Measurements from ENCODE around the gene SSU72.
"Not testable (repeated sequence)": the region's sequence is repeated elsewhere in the genome, so short reads cannot be mapped to it uniquely, and the experiment has no call there.

Gene SSU72

GRCh38 chr1:1529321-1529720 lies 45.3 kb downstream of the SSU72 start:
- Histone ChIP-seq H3K27me3 (ENCODE audit: control insufficient read depth, insufficient read depth, low read length) (no peaks in the 10 kb centered on the region), H3K27ac (ENCODE audit: low read depth, low read length) (no peak overlapping the region), H3K9ac (ENCODE audit: low read length) (no peak overlapping the region), H3K36me3 (ENCODE audit: control insufficient read depth, insufficient read depth, low read length) (peaks cover 49% of the 10 kb centered on the region), H3K9me3 (ENCODE audit: control insufficient read depth, insufficient read depth, low read depth, low read length) (peaks cover 4% of the 10 kb centered on the region), H3K4me3 (ENCODE audit: low read depth, low read length) (no peak overlapping the region), H3K4me1 (ENCODE audit: control insufficient read depth, insufficient read depth, low read length) (no peaks in the 10 kb centered on the region)

GRCh38 chr1:1528301-1529267 lies 46.1 kb downstream of the SSU72 start:
- peaks cover 4% of the 10 kb centered on the region for H3K9me3 ChIP-seq (ENCODE audit: control insufficient read depth, insufficient read depth, low read depth, low read length)
- H3K27ac ChIP-seq (ENCODE audit: low read depth, low read length): no peak overlapping the region
- no peaks in the 10 kb centered on the region for H3K27me3 ChIP-seq (ENCODE audit: control insufficient read depth, insufficient read depth, low read length)
- H3K4me3 ChIP-seq (ENCODE audit: low read depth, low read length): no peak overlapping the region
- H3K36me3 ChIP-seq (ENCODE audit: control insufficient read depth, insufficient read depth, low read length): peaks cover 51% of the 10 kb centered on the region
- no peak overlapping the region for H3K9ac ChIP-seq (ENCODE audit: low read length)
- H3K4me1 ChIP-seq (ENCODE audit: control insufficient read depth, insufficient read depth, low read length): no peaks in the 10 kb centered on the region

GRCh38 chr1:1527092-1527816 lies 47.4 kb downstream of the SSU72 start:
- Histone ChIP-seq H3K9ac (ENCODE audit: low read length) (no peak overlapping the region), H3K27me3 (ENCODE audit: control insufficient read depth, insufficient read depth, low read length) (no peaks in the 10 kb centered on the region), H3K4me1 (ENCODE audit: control insufficient read depth, insufficient read depth, low read length) (no peaks in the 10 kb centered on the region), H3K9me3 (ENCODE audit: control insufficient read depth, insufficient read depth, low read depth, low read length) (peaks cover 4% of the 10 kb centered on the region), H3K4me3 (ENCODE audit: low read depth, low read length) (no peak overlapping the region), H3K27ac (ENCODE audit: low read depth, low read length) (no peak overlapping the region), H3K36me3 (ENCODE audit: control insufficient read depth, insufficient read depth, low read length) (peaks cover 52% of the 10 kb centered on the region)

- not testable (repeated sequence) for H3K27me3 ChIP-seq (ENCODE audit: control insufficient read depth, insufficient read depth, low read length); H3K4me3 ChIP-seq (ENCODE audit: low read depth, low read length); H3K4me1 ChIP-seq (ENCODE audit: control insufficient read depth, insufficient read depth, low read length); H3K9me3 ChIP-seq (ENCODE audit: control insufficient read depth, insufficient read depth, low read depth, low read length); H3K9ac ChIP-seq (ENCODE audit: low read length); H3K27ac ChIP-seq (ENCODE audit: low read depth, low read length)
- peaks cover 55% of the 10 kb centered on the region for H3K36me3 ChIP-seq (ENCODE audit: control insufficient read depth, insufficient read depth, low read length)
Observed at GRCh38 chr1:1526476-1526875, 48.2 kb downstream of the SSU72 start.

- not testable (repeated sequence) for H3K4me3 ChIP-seq (ENCODE audit: low read depth, low read length); H3K27ac ChIP-seq (ENCODE audit: low read depth, low read length); H3K4me1 ChIP-seq (ENCODE audit: control insufficient read depth, insufficient read depth, low read length); H3K9ac ChIP-seq (ENCODE audit: low read length); H3K9me3 ChIP-seq (ENCODE audit: control insufficient read depth, insufficient read depth, low read depth, low read length); H3K27me3 ChIP-seq (ENCODE audit: control insufficient read depth, insufficient read depth, low read length)
- H3K36me3 ChIP-seq (ENCODE audit: control insufficient read depth, insufficient read depth, low read length): peaks cover 62% of the 10 kb centered on the region
Observed at GRCh38 chr1:1524750-1525383, 49.8 kb downstream of the SSU72 start.

- peaks cover 54% of the 10 kb centered on the region for H3K36me3 ChIP-seq (ENCODE audit: control insufficient read depth, insufficient read depth, low read length)
Observed at GRCh38 chr1:1523651-1524050, 51.0 kb downstream of the SSU72 start.

GRCh38 chr1:1523226-1523625 lies 51.4 kb downstream of the SSU72 start:
- not testable (repeated sequence) for H3K4me3 ChIP-seq (ENCODE audit: low read depth, low read length); H3K9ac ChIP-seq (ENCODE audit: low read length); H3K9me3 ChIP-seq (ENCODE audit: control insufficient read depth, insufficient read depth, low read depth, low read length); H3K4me1 ChIP-seq (ENCODE audit: control insufficient read depth, insufficient read depth, low read length); H3K27me3 ChIP-seq (ENCODE audit: control insufficient read depth, insufficient read depth, low read length); H3K27ac ChIP-seq (ENCODE audit: low read depth, low read length)
- peaks cover 54% of the 10 kb centered on the region for H3K36me3 ChIP-seq (ENCODE audit: control insufficient read depth, insufficient read depth, low read length)

More at GRCh38 chr1:1523651-1524050, 51.0 kb downstream of the SSU72 start:
- not testable (repeated sequence) for H3K9ac ChIP-seq (ENCODE audit: low read length); H3K9me3 ChIP-seq (ENCODE audit: control insufficient read depth, insufficient read depth, low read depth, low read length); H3K27me3 ChIP-seq (ENCODE audit: control insufficient read depth, insufficient read depth, low read length); H3K4me1 ChIP-seq (ENCODE audit: control insufficient read depth, insufficient read depth, low read length); H3K27ac ChIP-seq (ENCODE audit: low read depth, low read length); H3K4me3 ChIP-seq (ENCODE audit: low read depth, low read length)

- H3K9me3 ChIP-seq (ENCODE audit: control insufficient read depth, insufficient read depth, low read depth, low read length); H3K4me1 ChIP-seq (ENCODE audit: control insufficient read depth, insufficient read depth, low read length); H3K9ac ChIP-seq (ENCODE audit: low read length); H3K4me3 ChIP-seq (ENCODE audit: low read depth, low read length); H3K27ac ChIP-seq (ENCODE audit: low read depth, low read length); H3K27me3 ChIP-seq (ENCODE audit: control insufficient read depth, insufficient read depth, low read length): not testable (repeated sequence)
- peaks cover 55% of the 10 kb centered on the region for H3K36me3 ChIP-seq (ENCODE audit: control insufficient read depth, insufficient read depth, low read length)
Observed at GRCh38 chr1:1522536-1522935, 52.1 kb downstream of the SSU72 start.

GRCh38 chr1:1521331-1521730 lies 53.3 kb downstream of the SSU72 start:
- Histone ChIP-seq H3K36me3 (ENCODE audit: control insufficient read depth, insufficient read depth, low read length) (peaks cover 54% of the 10 kb centered on the region), H3K9ac (ENCODE audit: low read length) (no peak overlapping the region), H3K27ac (ENCODE audit: low read depth, low read length) (no peak overlapping the region), H3K9me3 (ENCODE audit: control insufficient read depth, insufficient read depth, low read depth, low read length) (no peaks in the 10 kb centered on the region), H3K4me3 (ENCODE audit: low read depth, low read length) (no peak overlapping the region), H3K4me1 (ENCODE audit: control insufficient read depth, insufficient read depth, low read length) (no peaks in the 10 kb centered on the region), H3K27me3 (ENCODE audit: control insufficient read depth, insufficient read depth, low read length) (no peaks in the 10 kb centered on the region)

- not testable (repeated sequence) for H3K27me3 ChIP-seq (ENCODE audit: control insufficient read depth, insufficient read depth, low read length)
- H3K36me3 ChIP-seq (ENCODE audit: control insufficient read depth, insufficient read depth, low read length): peaks cover 53% of the 10 kb centered on the region
Observed at GRCh38 chr1:1519805-1520505, 54.7 kb downstream of the SSU72 start.

More at GRCh38 chr1:1519805-1520505, 54.7 kb downstream of the SSU72 start:
- H3K4me3 ChIP-seq (ENCODE audit: low read depth, low read length); H3K9me3 ChIP-seq (ENCODE audit: control insufficient read depth, insufficient read depth, low read depth, low read length); H3K27ac ChIP-seq (ENCODE audit: low read depth, low read length); H3K9ac ChIP-seq (ENCODE audit: low read length); H3K4me1 ChIP-seq (ENCODE audit: control insufficient read depth, insufficient read depth, low read length): not testable (repeated sequence)
